ENCODE measurements around the gene SMARCA4.
"Not testable (repeated sequence)": the region's sequence is repeated elsewhere in the genome, so short reads cannot be mapped to it uniquely, and the experiment has no call there.

SMARCA4 gene

DNA sequence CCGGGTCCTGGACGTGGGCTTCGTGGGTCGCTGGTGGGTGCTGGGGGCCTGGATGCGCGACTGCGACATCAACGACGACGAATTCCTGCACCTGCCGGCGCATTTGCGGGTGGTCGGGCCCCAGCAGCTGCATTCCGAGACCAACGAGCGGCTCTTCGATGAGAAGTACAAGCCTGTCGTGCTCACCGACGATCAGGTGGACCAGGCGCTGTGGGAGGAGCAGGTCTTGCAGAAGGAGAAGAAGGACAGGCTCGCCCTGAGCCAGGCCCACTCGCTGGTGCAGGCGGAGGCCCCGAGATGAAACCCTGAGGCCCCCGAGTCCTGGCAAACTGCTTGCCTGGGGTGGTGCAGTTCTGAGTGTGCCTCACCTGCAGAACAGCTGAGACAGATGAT lies 31.4 kb upstream of the SMARCA4 start:
- H3K27ac ChIP-seq (ENCODE audit: low read depth in 2 of 2, low read length in 2 of 2) = peak overlapping the region in 1 of 2 donors; percentile 77
- H3K27me3 ChIP-seq (ENCODE audit: control insufficient read depth in 2 of 2, insufficient read depth in 2 of 2, low read length in 2 of 2) = no peaks in the 10 kb centered on the region
- peaks cover 18% of the 10 kb centered on the region in 2 donors for H3K4me1 ChIP-seq (ENCODE audit: control insufficient read depth in 2 of 2, insufficient read depth in 2 of 2, low read length in 2 of 2)
- H3K9ac ChIP-seq (ENCODE audit: low read depth in 1 of 2, low read length in 2 of 2) = peak overlapping the region; percentile 61 to 83
- H3K4me3 ChIP-seq (ENCODE audit: low read length in 2 of 2) = peak overlapping the region; percentile 82 to 84
- H3K9me3 ChIP-seq (ENCODE audit: control insufficient read depth in 2 of 2, low read length in 2 of 2) = no peaks in the 10 kb centered on the region
- peaks cover 6 to 7% of the 10 kb centered on the region in 2 donors for H3K36me3 ChIP-seq (ENCODE audit: control insufficient read depth in 2 of 2, insufficient read depth in 2 of 2, low read length in 2 of 2)

DNA sequence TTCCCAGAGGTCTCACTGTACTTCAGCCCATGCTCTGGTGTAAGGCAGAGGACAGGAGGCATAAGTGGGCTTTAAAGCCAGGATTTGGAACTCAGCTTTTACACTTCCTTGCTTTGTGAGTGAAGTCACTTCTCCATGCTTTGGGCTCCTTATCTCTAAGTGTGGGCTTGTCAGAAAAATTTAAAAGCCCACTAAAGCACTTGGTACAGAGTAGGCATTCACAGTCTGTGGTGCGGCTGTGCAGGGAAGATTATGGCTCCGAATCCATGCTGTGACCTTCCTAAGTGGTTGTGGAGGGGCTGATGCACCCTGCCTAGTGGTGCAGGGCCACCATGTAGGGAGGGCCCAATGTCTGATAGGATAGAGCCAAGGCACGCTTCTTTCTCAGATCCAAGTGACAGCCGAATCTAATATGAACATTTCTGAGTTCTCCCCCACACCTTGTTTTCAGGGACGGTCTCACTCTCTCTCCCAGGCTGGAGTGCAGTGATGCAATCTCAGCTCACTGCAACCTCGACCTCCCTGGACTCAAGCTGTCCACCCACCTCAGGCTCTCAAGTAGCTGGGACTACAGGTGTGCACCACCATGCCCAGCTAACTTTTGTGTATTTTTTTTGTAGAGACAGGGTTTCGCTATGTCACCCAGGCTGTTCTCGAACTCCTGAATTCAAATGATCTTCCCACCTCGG lies 25.3 kb upstream of the SMARCA4 start:
- Histone ChIP-seq H3K9me3 (ENCODE audit: control insufficient read depth in 2 of 2, low read length in 2 of 2) (no peaks in the 10 kb centered on the region), H3K27me3 (ENCODE audit: control insufficient read depth in 2 of 2, insufficient read depth in 2 of 2, low read length in 2 of 2) (no peaks in the 10 kb centered on the region), H3K36me3 (ENCODE audit: control insufficient read depth in 2 of 2, insufficient read depth in 2 of 2, low read length in 2 of 2) (no peaks in the 10 kb centered on the region), H3K9ac (ENCODE audit: low read depth in 1 of 2, low read length in 2 of 2) (no peak overlapping the region), H3K4me1 (ENCODE audit: control insufficient read depth in 2 of 2, insufficient read depth in 2 of 2, low read length in 2 of 2) (peaks cover 3 to 9% of the 10 kb centered on the region in 2 donors), H3K4me3 (ENCODE audit: low read length in 2 of 2) (no peak overlapping the region), H3K27ac (ENCODE audit: low read depth in 2 of 2, low read length in 2 of 2) (no peak overlapping the region)

DNA sequence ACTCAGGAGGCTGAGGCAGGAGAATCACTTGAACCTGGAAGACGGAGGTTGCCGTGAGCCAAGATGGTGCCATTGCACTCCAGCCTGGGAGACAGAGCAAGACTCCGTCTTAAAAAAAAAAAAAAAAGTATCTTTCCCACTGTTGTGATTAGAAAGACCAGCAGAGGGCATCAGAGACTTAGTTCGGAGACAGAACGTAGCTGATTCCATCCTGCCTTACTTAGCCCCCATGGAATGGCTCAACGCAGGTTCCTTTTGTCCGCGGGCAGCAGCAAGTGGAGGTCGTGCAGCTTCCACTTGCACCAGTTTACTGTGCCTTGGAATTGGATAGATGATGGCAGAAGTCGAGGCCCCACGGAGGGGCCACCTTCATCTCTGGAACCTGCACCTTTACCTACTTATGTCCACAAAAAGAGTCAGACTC lies 24.2 kb upstream of the SMARCA4 start:
- H3K4me3 ChIP-seq (ENCODE audit: low read length in 2 of 2) = peak overlapping the region in 1 of 2 donors; percentile 41
- H3K27ac ChIP-seq (ENCODE audit: low read depth in 2 of 2, low read length in 2 of 2) = no peak overlapping the region
- peak overlapping the region in 1 of 2 donors; percentile 41 for H3K9ac ChIP-seq (ENCODE audit: low read depth in 1 of 2, low read length in 2 of 2)
- H3K36me3 ChIP-seq (ENCODE audit: control insufficient read depth in 2 of 2, insufficient read depth in 2 of 2, low read length in 2 of 2) = no peaks in the 10 kb centered on the region
- no peaks in the 10 kb centered on the region for H3K9me3 ChIP-seq (ENCODE audit: control insufficient read depth in 2 of 2, low read length in 2 of 2)
- H3K27me3 ChIP-seq (ENCODE audit: control insufficient read depth in 2 of 2, insufficient read depth in 2 of 2, low read length in 2 of 2) = no peaks in the 10 kb centered on the region
- H3K4me1 ChIP-seq (ENCODE audit: control insufficient read depth in 2 of 2, insufficient read depth in 2 of 2, low read length in 2 of 2) = peaks cover 3 to 9% of the 10 kb centered on the region in 2 donors

DNA sequence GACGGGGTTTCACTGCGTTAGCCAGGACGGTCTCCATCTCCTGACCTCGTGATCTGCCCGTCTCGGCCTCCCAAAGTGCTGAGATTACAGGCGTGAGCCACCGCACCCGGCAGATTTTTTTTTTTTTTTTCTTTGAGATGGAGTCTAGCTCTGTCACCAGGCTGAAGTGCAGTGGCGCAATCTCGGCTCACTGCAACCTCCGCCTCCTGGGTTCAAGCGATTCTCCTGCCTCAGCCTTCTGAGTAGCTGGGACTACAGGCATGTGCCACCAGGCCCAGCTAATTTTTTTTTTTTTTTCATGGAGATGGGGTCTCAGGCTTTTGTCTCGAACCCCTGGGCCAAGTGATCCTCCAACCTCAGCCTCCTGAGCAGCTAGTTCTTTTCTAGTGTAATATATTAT lies 19.2 kb upstream of the SMARCA4 start:
- Histone ChIP-seq H3K27ac (ENCODE audit: low read depth in 2 of 2, low read length in 2 of 2) (peak overlapping the region in 1 of 2 donors; percentile 45), H3K4me1 (ENCODE audit: control insufficient read depth in 2 of 2, insufficient read depth in 2 of 2, low read length in 2 of 2) (peaks cover 7 to 15% of the 10 kb centered on the region in 2 donors)

DNA sequence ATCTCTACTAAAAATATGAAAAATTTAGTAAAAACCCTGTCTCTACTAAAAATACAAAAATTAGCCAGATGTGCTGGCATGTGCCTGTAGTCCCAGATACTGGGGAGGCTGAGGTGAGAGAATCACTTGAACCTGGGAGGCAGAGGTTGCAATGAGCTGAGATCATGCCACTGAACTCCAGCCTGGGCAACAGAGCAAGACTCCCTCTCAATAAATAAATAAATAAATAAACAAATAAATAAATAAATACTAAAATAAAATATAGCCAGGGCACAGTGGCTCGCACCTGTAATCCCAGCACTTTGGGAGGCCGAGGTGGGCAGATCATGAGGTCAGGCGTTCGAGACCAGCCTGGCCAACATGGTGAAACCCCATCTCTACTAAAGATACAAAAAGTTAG lies 17.4 kb upstream of the SMARCA4 start:
- not testable (repeated sequence) for H3K4me3 ChIP-seq (ENCODE audit: low read length in 2 of 2); H3K9me3 ChIP-seq (ENCODE audit: control insufficient read depth in 2 of 2, low read length in 2 of 2); H3K36me3 ChIP-seq (ENCODE audit: control insufficient read depth in 2 of 2, insufficient read depth in 2 of 2, low read length in 2 of 2); H3K9ac ChIP-seq (ENCODE audit: low read depth in 1 of 2, low read length in 2 of 2); H3K27ac ChIP-seq (ENCODE audit: low read depth in 2 of 2, low read length in 2 of 2); H3K27me3 ChIP-seq (ENCODE audit: control insufficient read depth in 2 of 2, insufficient read depth in 2 of 2, low read length in 2 of 2)
- H3K4me1 ChIP-seq (ENCODE audit: control insufficient read depth in 2 of 2, insufficient read depth in 2 of 2, low read length in 2 of 2) = peaks cover 7 to 15% of the 10 kb centered on the region in 2 donors

More for the DNA sequence above, 19.2 kb upstream of the SMARCA4 start:
- not testable (repeated sequence) for H3K4me3 ChIP-seq (ENCODE audit: low read length in 2 of 2); H3K9ac ChIP-seq (ENCODE audit: low read depth in 1 of 2, low read length in 2 of 2); H3K36me3 ChIP-seq (ENCODE audit: control insufficient read depth in 2 of 2, insufficient read depth in 2 of 2, low read length in 2 of 2); H3K27me3 ChIP-seq (ENCODE audit: control insufficient read depth in 2 of 2, insufficient read depth in 2 of 2, low read length in 2 of 2); H3K9me3 ChIP-seq (ENCODE audit: control insufficient read depth in 2 of 2, low read length in 2 of 2)

DNA sequence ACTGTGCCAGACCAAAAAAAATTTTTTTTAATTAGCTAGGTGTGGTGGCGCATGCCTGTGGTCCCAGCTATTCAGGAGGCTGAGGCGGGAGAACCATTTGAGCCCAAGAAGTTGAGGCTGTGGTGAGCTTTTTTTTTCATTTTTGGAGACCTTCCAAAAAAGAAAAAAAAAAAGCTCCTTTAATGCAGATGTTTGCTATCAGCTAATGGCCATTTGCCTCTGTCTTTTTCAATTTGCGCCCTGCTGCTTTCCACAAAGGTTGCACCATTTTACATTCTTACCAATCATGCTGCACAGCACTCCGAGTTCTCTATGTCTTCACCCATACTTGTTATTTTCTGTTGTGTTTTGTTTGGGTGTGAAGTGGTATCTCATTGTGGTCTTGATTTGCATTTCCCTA lies 15.6 kb upstream of the SMARCA4 start:
- Histone ChIP-seq H3K9me3 (ENCODE audit: control insufficient read depth in 2 of 2, low read length in 2 of 2) (no peaks in the 10 kb centered on the region), H3K9ac (ENCODE audit: low read depth in 1 of 2, low read length in 2 of 2) (no peak overlapping the region), H3K27me3 (ENCODE audit: control insufficient read depth in 2 of 2, insufficient read depth in 2 of 2, low read length in 2 of 2) (no peaks in the 10 kb centered on the region), H3K36me3 (ENCODE audit: control insufficient read depth in 2 of 2, insufficient read depth in 2 of 2, low read length in 2 of 2) (no peaks in the 10 kb centered on the region), H3K4me1 (ENCODE audit: control insufficient read depth in 2 of 2, insufficient read depth in 2 of 2, low read length in 2 of 2) (peaks cover 5% of the 10 kb centered on the region in 2 donors), H3K4me3 (ENCODE audit: low read length in 2 of 2) (no peak overlapping the region), H3K27ac (ENCODE audit: low read depth in 2 of 2, low read length in 2 of 2) (no peak overlapping the region)

DNA sequence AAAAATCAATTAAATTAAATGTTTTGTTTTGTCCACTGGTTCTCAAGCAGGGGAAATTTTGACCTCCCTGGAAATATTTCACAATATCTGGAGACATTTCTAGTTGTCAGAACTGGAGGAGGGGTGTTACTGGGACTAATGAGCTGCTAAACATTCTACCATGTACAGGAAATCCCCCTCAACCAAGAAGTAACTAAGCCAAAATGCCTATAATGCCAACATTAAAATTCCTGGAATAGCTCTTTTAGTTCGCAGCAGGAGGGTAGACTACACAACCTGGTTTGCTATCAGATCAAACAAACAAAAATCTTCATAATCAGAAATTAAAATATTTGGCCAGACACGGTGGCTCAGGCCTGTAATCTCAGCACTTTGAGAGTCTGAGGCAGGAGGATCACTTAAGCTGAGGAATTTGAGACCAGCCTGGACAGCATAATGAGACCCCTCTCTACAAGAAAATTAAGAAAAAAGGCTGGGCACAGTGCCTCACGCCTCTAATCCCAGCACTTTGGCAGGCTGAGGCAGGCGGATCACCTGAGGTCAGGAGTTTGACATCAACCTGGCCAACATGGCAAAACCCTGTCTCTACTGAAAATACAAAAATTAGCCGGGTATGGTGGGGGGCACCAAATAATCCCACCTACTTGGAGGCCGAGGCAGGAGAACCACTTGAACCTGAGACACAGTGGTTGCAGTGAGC lies 13.7 kb upstream of the SMARCA4 start:
- H3K27ac ChIP-seq (ENCODE audit: low read depth in 2 of 2, low read length in 2 of 2) = no peak overlapping the region

DNA sequence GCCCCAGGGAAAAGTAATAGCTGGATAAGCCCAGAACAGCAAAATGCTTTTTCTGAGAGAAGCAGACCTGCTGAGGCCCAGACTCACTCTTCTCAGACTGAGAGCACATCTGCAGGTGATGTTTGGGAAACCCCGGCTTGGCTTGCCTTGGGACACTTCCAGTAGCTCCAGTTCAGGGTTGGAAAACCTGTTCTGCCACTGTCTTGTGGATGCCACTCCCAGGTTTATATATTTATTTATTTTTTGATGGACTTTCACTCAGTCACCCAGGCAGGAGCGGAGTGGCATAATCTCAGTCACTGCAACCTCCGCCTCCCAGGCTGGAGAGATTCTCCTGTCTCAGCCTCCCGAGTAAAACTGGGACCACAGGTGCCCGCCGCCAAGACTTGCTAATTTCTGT lies 8.0 kb upstream of the SMARCA4 start:
- peak overlapping the region; percentile 75 to 77 for H3K27ac ChIP-seq (ENCODE audit: low read depth in 2 of 2, low read length in 2 of 2)
- no peaks in the 10 kb centered on the region for H3K27me3 ChIP-seq (ENCODE audit: control insufficient read depth in 2 of 2, insufficient read depth in 2 of 2, low read length in 2 of 2)
- H3K9me3 ChIP-seq (ENCODE audit: control insufficient read depth in 2 of 2, low read length in 2 of 2) = no peaks in the 10 kb centered on the region
- no peak overlapping the region for H3K4me3 ChIP-seq (ENCODE audit: low read length in 2 of 2)
- H3K9ac ChIP-seq (ENCODE audit: low read depth in 1 of 2, low read length in 2 of 2) = peak overlapping the region in 1 of 2 donors; percentile 8
- no peaks in the 10 kb centered on the region for H3K36me3 ChIP-seq (ENCODE audit: control insufficient read depth in 2 of 2, insufficient read depth in 2 of 2, low read length in 2 of 2)
- H3K4me1 ChIP-seq (ENCODE audit: control insufficient read depth in 2 of 2, insufficient read depth in 2 of 2, low read length in 2 of 2) = peaks cover 10 to 12% of the 10 kb centered on the region in 2 donors

More for the DNA sequence above, 13.7 kb upstream of the SMARCA4 start:
- H3K9me3 ChIP-seq (ENCODE audit: control insufficient read depth in 2 of 2, low read length in 2 of 2) = no peaks in the 10 kb centered on the region
- no peak overlapping the region for H3K9ac ChIP-seq (ENCODE audit: low read depth in 1 of 2, low read length in 2 of 2)
- no peaks in the 10 kb centered on the region for H3K27me3 ChIP-seq (ENCODE audit: control insufficient read depth in 2 of 2, insufficient read depth in 2 of 2, low read length in 2 of 2)
- no peak overlapping the region for H3K4me3 ChIP-seq (ENCODE audit: low read length in 2 of 2)
- H3K36me3 ChIP-seq (ENCODE audit: control insufficient read depth in 2 of 2, insufficient read depth in 2 of 2, low read length in 2 of 2) = no peaks in the 10 kb centered on the region
- peaks cover 1 to 2% of the 10 kb centered on the region in 2 donors for H3K4me1 ChIP-seq (ENCODE audit: control insufficient read depth in 2 of 2, insufficient read depth in 2 of 2, low read length in 2 of 2)

DNA sequence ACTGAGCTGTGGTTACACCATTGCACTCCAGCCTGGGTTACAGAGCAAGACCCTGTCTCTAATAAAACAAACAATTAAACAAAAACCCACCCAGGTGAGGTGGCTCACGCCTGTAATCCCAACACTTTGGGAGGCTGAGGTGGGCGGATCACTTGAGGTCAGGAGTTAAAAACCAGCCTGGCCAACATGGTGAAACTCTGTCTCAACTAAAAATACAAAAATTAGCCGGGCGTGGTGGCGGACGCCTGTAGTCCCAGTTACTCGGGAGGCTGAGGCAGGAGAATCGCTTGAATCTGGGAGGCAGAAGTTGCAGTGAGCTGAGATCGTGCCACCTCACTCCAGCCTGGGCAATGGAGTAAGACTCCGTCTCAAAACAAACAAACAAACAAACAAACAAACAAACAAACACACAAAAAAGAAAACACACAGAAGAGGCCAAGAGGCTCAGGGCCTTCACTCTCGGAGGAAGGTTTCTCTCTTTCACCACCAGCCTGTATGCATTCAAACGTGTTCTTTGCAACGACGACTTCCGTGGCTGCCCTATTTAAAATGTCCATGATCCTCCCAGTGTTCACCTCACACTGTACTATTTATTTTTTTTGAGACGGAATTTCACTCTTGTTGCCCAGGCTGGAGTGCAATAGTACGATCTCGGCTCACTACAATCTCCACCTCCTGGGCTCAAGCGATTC lies 1.4 kb upstream of the SMARCA4 start:
- Histone ChIP-seq H3K4me1 (ENCODE audit: control insufficient read depth in 2 of 2, insufficient read depth in 2 of 2, low read length in 2 of 2) (peaks cover 10 to 11% of the 10 kb centered on the region in 2 donors), H3K9ac (ENCODE audit: low read depth in 1 of 2, low read length in 2 of 2) (peak overlapping the region in 1 of 2 donors; percentile 85), H3K4me3 (ENCODE audit: low read length in 2 of 2) (peak overlapping the region; percentile 74 to 82)
- H3K36me3 ChIP-seq (ENCODE audit: control insufficient read depth in 2 of 2, insufficient read depth in 2 of 2, low read length in 2 of 2); H3K27ac ChIP-seq (ENCODE audit: low read depth in 2 of 2, low read length in 2 of 2); H3K27me3 ChIP-seq (ENCODE audit: control insufficient read depth in 2 of 2, insufficient read depth in 2 of 2, low read length in 2 of 2); H3K9me3 ChIP-seq (ENCODE audit: control insufficient read depth in 2 of 2, low read length in 2 of 2): not testable (repeated sequence)

Measured in mucosa of rectum (tissue), 2 donors.